WTC11 (cell line): ENCODE results near the gene KNDC1. TPM values are rescaled to one million over a fixed set of nuclear protein-coding genes. Genes with fewer than 3 reads are reported as not detected.

Source experiments
- FOXP1 ChIP-seq: sonication (generic); formaldehyde crosslinking; IDR thresholded peaks from 2 replicates; pipeline ENCODE4 v1.8.0; 2022; ENCODE audit warnings: missing genetic modification reagents, mild to moderate bottlenecking, moderate library complexity, borderline replicate concordance
- GABPB1 ChIP-seq: sonication (generic); formaldehyde crosslinking; IDR thresholded peaks from 2 replicates; pipeline ENCODE4 v1.8.1; 2023; ENCODE audit warnings: mild to moderate bottlenecking, missing genetic modification reagents
- GTF2I ChIP-seq: fragments of 250-450 bp; sonication (Bioruptor Pico); conservative IDR thresholded peaks from 2 replicates; pipeline ENCODE4 v1.4.0; 2021; ENCODE audit warnings: mild to moderate bottlenecking
- MXD4 ChIP-seq: fragments of 250-450 bp; sonication (Bioruptor Pico); IDR thresholded peaks from 2 replicates; pipeline ENCODE4 v1.8.0; 2021; ENCODE audit warnings: mild to moderate bottlenecking, moderate library complexity, borderline replicate concordance
- MYBL2 ChIP-seq: sonication (generic); formaldehyde crosslinking; IDR thresholded peaks from 2 replicates; pipeline ENCODE4 v1.8.1; 2023; ENCODE audit warnings: mild to moderate bottlenecking, moderate library complexity, missing genetic modification reagents
- NFATC4 ChIP-seq: fragments of 250-450 bp; sonication (Bioruptor Pico); IDR thresholded peaks from 2 replicates; pipeline ENCODE4 v1.9.0; 2021; ENCODE audit warnings: mild to moderate bottlenecking
- ZNF396 ChIP-seq: fragments of 250-450 bp; sonication (Bioruptor Pico); IDR thresholded peaks from 2 replicates; pipeline ENCODE4 v1.8.0; 2021; ENCODE audit warnings: mild to moderate bottlenecking, moderate library complexity, borderline replicate concordance
- total RNA-seq: library from RNA; stranded (reverse); gene quantifications from 3 replicates; pipeline ENCODE4 v1.2.3, GENCODE V29; 2021
- TF ChIP-seq, protein P1 (sequence below): fragments of 250-450 bp; sonication (Bioruptor Pico); IDR thresholded peaks from 2 replicates; pipeline ENCODE4 v1.9.0; 2021; ENCODE audit warnings: mild to moderate bottlenecking, borderline replicate concordance
- TF ChIP-seq, protein P2 (sequence below): fragments of 250-450 bp; sonication (Bioruptor Pico); conservative IDR thresholded peaks from 2 replicates; pipeline ENCODE4 v1.9.0; 2021; ENCODE audit warnings: mild to moderate bottlenecking
- TF ChIP-seq, protein P3 (sequence below): fragments of 250-450 bp; sonication (Bioruptor Pico); IDR thresholded peaks from 2 replicates; pipeline ENCODE4 v1.9.0; 2021; ENCODE audit warnings: moderate library complexity, mild to moderate bottlenecking, inconsistent platforms, borderline replicate concordance
- TF ChIP-seq, protein P4 (sequence below): sonication (generic); formaldehyde crosslinking; IDR thresholded peaks from 2 replicates; pipeline ENCODE4 v1.8.0; 2023; ENCODE audit warnings: missing genetic modification reagents, mild to moderate bottlenecking, borderline replicate concordance
- TF ChIP-seq, protein P5 (sequence below): sonication (generic); formaldehyde crosslinking; IDR thresholded peaks from 2 replicates; pipeline ENCODE4 v1.8.1; 2022; ENCODE audit warnings: mild to moderate bottlenecking, moderate library complexity, missing genetic modification reagents
- TF ChIP-seq, protein P6 (sequence below): sonication (generic); formaldehyde crosslinking; IDR thresholded peaks from 2 replicates; pipeline ENCODE4 v1.8.0; 2023; ENCODE audit warnings: mild to moderate bottlenecking, missing genetic modification reagents
- TF ChIP-seq, protein P7 (sequence below): sonication (generic); formaldehyde crosslinking; IDR thresholded peaks from 2 replicates; pipeline ENCODE4 v1.8.1; 2023; ENCODE audit warnings: mild to moderate bottlenecking, missing genetic modification reagents
- TF ChIP-seq, protein P8 (sequence below): sonication (generic); formaldehyde crosslinking; IDR thresholded peaks from 2 replicates; pipeline ENCODE4 v1.8.1; 2022; ENCODE audit warnings: low read depth, missing genetic modification reagents, borderline replicate concordance

KNDC1 gene
- total RNA-seq, 1 experiment from 2014 or later = 26.6 TPM

DNA sequence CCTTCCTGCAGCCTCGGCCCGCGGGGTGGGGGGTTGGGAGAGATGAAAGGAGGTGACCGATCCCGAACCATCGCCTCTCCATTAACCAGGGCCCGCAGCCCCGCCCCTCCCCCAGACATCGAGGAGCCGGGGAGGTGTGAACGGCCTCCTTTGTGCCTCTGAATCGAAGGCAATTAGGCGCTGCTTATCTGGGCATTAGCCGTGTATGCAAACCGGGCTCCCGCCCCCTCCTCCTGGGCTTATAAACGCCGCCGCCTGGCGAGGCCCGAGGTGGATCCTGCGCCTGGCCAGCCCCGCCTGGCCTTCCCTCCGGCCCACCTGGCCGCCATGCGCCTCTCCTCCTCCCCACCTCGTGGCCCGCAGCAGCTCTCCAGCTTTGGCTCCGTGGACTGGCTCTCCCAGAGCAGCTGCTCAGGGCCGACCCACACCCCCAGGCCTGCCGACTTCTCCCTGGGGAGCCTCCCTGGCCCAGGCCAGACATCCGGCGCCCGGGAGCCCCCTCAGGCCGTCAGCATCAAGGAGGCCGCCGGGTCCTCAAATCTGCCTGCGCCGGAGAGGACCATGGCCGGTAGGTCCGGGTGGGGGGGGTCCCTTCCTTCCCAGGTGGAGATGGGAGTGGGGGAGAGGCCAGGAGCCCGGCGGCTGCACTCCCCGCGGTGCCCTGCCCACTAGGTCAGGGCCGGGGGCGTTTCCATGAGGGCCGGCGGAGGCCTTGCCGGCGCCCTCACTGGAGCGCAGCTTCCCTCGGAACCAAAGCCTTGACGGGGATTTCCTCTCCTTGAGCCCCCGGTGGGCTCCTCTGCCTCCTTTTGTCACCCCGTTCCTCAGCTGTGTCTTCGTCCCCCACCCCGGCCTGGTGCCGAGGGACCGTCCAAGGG, 77.8 kb downstream of the KNDC1 start, which contains the start of gene VENTX (continued):
- TF ChIP-seq, protein P1, sequence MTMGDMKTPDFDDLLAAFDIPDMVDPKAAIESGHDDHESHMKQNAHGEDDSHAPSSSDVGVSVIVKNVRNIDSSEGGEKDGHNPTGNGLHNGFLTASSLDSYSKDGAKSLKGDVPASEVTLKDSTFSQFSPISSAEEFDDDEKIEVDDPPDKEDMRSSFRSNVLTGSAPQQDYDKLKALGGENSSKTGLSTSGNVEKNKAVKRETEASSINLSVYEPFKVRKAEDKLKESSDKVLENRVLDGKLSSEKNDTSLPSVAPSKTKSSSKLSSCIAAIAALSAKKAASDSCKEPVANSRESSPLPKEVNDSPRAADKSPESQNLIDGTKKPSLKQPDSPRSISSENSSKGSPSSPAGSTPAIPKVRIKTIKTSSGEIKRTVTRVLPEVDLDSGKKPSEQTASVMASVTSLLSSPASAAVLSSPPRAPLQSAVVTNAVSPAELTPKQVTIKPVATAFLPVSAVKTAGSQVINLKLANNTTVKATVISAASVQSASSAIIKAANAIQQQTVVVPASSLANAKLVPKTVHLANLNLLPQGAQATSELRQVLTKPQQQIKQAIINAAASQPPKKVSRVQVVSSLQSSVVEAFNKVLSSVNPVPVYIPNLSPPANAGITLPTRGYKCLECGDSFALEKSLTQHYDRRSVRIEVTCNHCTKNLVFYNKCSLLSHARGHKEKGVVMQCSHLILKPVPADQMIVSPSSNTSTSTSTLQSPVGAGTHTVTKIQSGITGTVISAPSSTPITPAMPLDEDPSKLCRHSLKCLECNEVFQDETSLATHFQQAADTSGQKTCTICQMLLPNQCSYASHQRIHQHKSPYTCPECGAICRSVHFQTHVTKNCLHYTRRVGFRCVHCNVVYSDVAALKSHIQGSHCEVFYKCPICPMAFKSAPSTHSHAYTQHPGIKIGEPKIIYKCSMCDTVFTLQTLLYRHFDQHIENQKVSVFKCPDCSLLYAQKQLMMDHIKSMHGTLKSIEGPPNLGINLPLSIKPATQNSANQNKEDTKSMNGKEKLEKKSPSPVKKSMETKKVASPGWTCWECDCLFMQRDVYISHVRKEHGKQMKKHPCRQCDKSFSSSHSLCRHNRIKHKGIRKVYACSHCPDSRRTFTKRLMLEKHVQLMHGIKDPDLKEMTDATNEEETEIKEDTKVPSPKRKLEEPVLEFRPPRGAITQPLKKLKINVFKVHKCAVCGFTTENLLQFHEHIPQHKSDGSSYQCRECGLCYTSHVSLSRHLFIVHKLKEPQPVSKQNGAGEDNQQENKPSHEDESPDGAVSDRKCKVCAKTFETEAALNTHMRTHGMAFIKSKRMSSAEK (CRISPR knock-in tag) = no peak
- TF ChIP-seq, protein P2, sequence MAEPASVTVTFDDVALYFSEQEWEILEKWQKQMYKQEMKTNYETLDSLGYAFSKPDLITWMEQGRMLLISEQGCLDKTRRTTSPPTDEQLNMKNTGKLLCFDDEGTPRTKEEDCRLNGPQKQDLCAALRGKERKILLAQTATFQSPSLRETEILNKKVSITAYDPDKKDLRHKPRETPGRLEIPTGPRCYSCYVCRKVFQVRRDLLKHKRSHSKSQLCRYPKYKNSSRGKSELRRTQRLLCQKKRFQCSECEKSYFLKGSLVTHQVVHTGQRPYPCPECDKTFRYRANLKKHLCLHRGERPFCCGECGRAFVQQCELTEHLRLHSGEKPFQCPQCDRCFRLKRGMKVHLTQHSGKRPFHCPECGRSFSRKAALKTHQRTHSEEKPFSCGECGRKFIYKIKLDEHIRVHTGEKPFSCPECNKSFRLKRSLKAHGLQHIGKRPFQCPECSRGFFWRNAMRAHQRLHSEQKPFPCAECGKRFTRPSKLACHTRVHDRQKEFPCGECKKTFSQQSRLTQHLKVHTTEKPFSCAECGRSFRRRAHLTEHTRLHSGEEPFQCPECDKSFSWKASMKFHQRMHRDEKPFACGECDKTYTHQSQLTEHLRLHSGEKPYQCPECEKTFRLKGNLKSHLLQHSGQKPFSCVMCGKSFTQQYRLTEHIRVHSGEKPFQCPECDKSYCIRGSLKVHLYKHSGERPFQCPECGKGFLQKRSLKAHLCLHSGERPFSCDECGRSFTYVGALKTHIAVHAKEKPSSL = no peak
- TF ChIP-seq GTF2I (CRISPR knock-in tag) = no peak
- TF ChIP-seq, protein P3, sequence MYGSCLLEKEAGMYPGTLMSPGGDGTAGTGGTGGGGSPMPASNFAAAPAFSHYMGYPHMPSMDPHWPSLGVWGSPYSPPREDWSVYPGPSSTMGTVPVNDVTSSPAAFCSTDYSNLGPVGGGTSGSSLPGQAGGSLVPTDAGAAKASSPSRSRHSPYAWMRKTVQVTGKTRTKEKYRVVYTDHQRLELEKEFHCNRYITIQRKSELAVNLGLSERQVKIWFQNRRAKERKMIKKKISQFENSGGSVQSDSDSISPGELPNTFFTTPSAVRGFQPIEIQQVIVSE (CRISPR knock-in tag) = no peak
- TF ChIP-seq, protein P4, sequence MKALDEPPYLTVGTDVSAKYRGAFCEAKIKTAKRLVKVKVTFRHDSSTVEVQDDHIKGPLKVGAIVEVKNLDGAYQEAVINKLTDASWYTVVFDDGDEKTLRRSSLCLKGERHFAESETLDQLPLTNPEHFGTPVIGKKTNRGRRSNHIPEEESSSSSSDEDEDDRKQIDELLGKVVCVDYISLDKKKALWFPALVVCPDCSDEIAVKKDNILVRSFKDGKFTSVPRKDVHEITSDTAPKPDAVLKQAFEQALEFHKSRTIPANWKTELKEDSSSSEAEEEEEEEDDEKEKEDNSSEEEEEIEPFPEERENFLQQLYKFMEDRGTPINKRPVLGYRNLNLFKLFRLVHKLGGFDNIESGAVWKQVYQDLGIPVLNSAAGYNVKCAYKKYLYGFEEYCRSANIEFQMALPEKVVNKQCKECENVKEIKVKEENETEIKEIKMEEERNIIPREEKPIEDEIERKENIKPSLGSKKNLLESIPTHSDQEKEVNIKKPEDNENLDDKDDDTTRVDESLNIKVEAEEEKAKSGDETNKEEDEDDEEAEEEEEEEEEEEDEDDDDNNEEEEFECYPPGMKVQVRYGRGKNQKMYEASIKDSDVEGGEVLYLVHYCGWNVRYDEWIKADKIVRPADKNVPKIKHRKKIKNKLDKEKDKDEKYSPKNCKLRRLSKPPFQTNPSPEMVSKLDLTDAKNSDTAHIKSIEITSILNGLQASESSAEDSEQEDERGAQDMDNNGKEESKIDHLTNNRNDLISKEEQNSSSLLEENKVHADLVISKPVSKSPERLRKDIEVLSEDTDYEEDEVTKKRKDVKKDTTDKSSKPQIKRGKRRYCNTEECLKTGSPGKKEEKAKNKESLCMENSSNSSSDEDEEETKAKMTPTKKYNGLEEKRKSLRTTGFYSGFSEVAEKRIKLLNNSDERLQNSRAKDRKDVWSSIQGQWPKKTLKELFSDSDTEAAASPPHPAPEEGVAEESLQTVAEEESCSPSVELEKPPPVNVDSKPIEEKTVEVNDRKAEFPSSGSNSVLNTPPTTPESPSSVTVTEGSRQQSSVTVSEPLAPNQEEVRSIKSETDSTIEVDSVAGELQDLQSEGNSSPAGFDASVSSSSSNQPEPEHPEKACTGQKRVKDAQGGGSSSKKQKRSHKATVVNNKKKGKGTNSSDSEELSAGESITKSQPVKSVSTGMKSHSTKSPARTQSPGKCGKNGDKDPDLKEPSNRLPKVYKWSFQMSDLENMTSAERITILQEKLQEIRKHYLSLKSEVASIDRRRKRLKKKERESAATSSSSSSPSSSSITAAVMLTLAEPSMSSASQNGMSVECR = no peak; the same call in 1 of the 2 replicates
- TF ChIP-seq, protein P5, sequence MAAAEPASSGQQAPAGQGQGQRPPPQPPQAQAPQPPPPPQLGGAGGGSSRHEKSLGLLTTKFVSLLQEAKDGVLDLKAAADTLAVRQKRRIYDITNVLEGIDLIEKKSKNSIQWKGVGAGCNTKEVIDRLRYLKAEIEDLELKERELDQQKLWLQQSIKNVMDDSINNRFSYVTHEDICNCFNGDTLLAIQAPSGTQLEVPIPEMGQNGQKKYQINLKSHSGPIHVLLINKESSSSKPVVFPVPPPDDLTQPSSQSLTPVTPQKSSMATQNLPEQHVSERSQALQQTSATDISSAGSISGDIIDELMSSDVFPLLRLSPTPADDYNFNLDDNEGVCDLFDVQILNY (CRISPR knock-in tag) = peak; percentile 71; the same call in 1 of the 2 replicates
- TF ChIP-seq NFATC4 = no peak
- peak; percentile 38; the same call in 1 of the 2 replicates for TF ChIP-seq MYBL2 (CRISPR knock-in tag)
- no peak for TF ChIP-seq ZNF396
- TF ChIP-seq, protein P6, sequence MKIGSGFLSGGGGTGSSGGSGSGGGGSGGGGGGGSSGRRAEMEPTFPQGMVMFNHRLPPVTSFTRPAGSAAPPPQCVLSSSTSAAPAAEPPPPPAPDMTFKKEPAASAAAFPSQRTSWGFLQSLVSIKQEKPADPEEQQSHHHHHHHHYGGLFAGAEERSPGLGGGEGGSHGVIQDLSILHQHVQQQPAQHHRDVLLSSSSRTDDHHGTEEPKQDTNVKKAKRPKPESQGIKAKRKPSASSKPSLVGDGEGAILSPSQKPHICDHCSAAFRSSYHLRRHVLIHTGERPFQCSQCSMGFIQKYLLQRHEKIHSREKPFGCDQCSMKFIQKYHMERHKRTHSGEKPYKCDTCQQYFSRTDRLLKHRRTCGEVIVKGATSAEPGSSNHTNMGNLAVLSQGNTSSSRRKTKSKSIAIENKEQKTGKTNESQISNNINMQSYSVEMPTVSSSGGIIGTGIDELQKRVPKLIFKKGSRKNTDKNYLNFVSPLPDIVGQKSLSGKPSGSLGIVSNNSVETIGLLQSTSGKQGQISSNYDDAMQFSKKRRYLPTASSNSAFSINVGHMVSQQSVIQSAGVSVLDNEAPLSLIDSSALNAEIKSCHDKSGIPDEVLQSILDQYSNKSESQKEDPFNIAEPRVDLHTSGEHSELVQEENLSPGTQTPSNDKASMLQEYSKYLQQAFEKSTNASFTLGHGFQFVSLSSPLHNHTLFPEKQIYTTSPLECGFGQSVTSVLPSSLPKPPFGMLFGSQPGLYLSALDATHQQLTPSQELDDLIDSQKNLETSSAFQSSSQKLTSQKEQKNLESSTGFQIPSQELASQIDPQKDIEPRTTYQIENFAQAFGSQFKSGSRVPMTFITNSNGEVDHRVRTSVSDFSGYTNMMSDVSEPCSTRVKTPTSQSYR = peak; percentile 73
- no peak for TF ChIP-seq GABPB1
- no peak for TF ChIP-seq MXD4 (CRISPR knock-in tag)
- TF ChIP-seq, protein P7, sequence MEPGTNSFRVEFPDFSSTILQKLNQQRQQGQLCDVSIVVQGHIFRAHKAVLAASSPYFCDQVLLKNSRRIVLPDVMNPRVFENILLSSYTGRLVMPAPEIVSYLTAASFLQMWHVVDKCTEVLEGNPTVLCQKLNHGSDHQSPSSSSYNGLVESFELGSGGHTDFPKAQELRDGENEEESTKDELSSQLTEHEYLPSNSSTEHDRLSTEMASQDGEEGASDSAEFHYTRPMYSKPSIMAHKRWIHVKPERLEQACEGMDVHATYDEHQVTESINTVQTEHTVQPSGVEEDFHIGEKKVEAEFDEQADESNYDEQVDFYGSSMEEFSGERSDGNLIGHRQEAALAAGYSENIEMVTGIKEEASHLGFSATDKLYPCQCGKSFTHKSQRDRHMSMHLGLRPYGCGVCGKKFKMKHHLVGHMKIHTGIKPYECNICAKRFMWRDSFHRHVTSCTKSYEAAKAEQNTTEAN (CRISPR knock-in tag) = peak; percentile 96
- TF ChIP-seq FOXP1 (CRISPR knock-in tag) = peak; percentile 86
- TF ChIP-seq, protein P8, sequence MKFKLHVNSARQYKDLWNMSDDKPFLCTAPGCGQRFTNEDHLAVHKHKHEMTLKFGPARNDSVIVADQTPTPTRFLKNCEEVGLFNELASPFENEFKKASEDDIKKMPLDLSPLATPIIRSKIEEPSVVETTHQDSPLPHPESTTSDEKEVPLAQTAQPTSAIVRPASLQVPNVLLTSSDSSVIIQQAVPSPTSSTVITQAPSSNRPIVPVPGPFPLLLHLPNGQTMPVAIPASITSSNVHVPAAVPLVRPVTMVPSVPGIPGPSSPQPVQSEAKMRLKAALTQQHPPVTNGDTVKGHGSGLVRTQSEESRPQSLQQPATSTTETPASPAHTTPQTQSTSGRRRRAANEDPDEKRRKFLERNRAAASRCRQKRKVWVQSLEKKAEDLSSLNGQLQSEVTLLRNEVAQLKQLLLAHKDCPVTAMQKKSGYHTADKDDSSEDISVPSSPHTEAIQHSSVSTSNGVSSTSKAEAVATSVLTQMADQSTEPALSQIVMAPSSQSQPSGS (CRISPR knock-in tag) = 0 out of 2 replicates have a peak, but pooled peaks have one; percentile 51
